Suprapubic skin (tissue), 4 donors: Measurements from ENCODE around the gene CEACAM8.

Experiments
- CTCF ChIP-seq, 2 donors: fragments of 200-600 bp in 1 of 2; fragments of 450-650 bp in 1 of 2; sonication (generic) in 1 of 2; IDR thresholded peaks; one replicate each; pipeline ENCODE4 v1.5.1; 2016 to 2019; ENCODE audit warnings: antibody characterized with exemption in 2 of 2, mild to moderate bottlenecking in 1 of 2, moderate library complexity in 1 of 2
- EP300 ChIP-seq: sonication (generic); formaldehyde crosslinking; IDR thresholded peaks from one replicate; pipeline ENCODE4 v1.6.1; 2017; ENCODE audit warnings: antibody characterized with exemption
- POLR2A ChIP-seq, 2 donors: fragments of 450-650 bp; IDR thresholded peaks; one replicate each; pipeline ENCODE4 v1.6.1; 2017; ENCODE audit warnings: antibody characterized with exemption in 2 of 2, mild to moderate bottlenecking in 2 of 2, moderate library complexity in 2 of 2
- POLR2AphosphoS5 ChIP-seq, 3 donors: sonication (generic); formaldehyde crosslinking; IDR thresholded peaks; one replicate each; pipeline ENCODE4 v1.6.1; 2017; ENCODE audit warnings: antibody characterized with exemption in 3 of 3

- TF ChIP-seq CTCF (IDR thresholded peaks at IDR 0.05) (no peak), EP300 (no peak), POLR2AphosphoS5 (IDR thresholded peaks at IDR 0.05) (no peak), POLR2A (IDR thresholded peaks at IDR 0.05) (no peak)
Observed at GRCh38 chr19:42628411-42629140, 33.9 kb upstream of the CEACAM8 start.
